C4-2B (cell line): Measurements from ENCODE around the gene DICER1.

Experiments used
- CTCF ChIP-seq: fragments of 450-650 bp; conservative IDR thresholded peaks from 2 replicates; pipeline ENCODE4 v1.5.1; 2017; ENCODE audit warnings: mild to moderate bottlenecking
- ZFX ChIP-seq: fragments of 450-650 bp; IDR thresholded peaks from 2 replicates; pipeline ENCODE4 v1.6.1; 2017

DNA sequence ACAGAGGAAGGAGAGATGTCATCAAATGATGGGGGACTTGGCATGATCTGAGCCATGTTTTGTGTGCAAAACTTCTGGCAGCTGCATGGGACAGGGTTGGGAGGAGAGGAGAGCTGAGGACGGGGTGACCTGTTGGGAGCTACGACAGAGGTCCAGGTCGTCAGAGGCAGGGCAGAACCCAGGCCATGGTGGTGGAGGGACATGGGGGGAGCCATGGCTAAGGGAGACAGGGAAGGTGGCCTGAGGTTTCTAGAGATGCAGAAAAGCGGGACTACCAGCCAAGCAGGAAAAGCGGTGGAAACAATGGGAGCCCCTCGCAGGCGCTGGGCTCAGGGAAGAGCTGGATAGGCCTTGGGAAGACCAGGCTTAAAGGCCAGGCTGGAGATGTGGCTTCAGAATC lies 88.3 kb downstream of the DICER1 start:
- TF ChIP-seq CTCF (no peak), ZFX (no peak)
